ENCODE data around the gene TTC33.
"Not testable (repeated sequence)": the region's sequence is repeated elsewhere in the genome, so short reads cannot be mapped to it uniquely, and the experiment has no call there.

Gene TTC33

DNA sequence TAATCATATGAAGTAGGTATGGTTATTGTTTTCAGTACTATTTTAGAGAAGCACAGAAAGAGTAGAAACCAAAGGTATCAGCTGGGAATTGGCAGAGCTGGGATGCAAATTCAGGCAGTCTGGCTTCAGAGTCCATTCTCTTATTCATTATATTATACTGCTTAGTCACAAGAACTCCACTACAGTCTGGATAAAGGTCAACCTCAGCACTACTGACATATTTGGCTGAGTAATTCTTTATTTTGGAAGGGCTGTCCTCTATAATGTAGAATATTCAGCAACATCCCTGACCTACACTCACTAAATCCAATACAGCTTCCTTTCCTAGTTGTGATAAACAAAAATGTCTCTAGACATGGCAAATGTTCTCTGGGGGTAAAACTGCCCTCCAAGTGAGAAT is 38.5 kb downstream of the TTC33 start:
- no peak for DNase-seq (ENCODE audit: low read depth in 2 of 2)

DNA sequence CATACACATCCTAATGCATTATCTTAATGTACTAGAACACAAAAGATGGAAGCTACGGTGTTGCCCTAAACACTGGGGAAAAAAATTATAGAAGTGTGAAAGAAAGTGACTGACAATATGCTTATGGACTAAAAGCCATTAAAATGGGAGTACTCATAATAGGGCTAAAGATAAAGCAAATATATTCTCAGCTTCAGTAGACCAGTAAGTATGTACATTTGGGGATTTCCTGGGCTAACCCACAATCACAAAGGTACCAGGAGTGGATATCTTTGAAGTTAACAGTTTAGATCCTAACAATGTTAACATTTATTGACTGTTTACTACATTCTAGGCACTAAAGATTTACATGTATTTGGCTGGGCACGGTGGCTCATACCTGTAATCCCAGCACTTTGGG is 39.2 kb downstream of the TTC33 start:
- no peak for DNase-seq (ENCODE audit: low read depth in 2 of 2)

DNA sequence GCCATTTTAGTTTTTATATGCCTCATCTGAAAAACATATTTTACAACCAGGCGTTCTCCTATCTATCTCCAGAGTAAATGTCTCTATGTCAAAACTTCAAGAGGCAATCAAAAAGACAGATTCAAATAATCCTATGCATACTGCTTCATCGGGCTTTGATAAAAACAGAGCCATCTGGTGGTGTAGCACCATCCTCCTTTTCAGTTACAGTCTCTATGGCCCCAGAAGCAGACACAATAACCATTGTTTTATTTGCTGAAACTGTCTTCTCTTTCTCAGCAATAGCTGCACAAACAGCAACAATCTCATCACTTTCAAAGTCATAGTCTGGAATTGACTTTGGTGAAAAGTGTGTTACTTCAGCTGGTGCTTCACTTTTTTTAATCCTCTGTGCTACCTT is 39.8 kb downstream of the TTC33 start:
- no peak for DNase-seq (ENCODE audit: low read depth in 2 of 2)

DNA sequence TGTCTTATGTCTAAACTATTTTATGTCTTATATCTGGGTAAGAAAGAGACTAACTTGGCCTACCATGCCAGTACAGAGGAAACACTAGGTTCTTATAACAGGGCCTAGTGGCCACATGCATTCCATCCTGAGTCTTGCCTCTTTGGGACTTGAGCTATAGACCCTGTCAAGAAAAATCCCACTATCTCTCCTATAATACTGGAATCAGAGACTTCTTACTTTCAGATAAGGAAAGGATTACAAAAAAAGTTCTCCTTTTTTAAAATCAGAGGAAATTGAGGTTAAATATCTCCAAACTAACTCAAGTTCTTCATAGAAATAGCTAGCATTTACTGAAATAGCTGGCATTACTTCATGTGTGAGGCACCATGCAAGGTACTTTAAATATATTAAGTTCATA is 41.8 kb downstream of the TTC33 start:
- no peak for DNase-seq (ENCODE audit: low read depth in 2 of 2)

DNA sequence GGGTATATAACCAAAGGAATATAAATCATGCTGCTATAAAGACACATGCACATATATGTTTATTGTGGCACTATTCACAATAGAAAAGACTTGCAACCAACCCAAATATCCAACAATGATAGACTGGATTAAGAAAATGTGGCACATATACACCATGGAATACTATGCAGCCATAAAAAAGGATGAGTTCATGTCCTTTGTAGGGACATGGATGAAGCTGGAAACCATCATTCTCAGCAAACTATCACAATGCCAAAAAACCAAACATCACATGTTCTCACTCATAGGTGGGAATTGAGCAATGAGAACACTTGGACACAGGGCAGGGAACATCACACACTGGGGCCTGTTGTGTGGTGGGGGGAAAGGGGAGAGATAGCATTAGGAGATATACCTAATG is 45.2 kb downstream of the TTC33 start:
- DNase-seq (ENCODE audit: low read depth in 2 of 2): not testable (repeated sequence)

DNA sequence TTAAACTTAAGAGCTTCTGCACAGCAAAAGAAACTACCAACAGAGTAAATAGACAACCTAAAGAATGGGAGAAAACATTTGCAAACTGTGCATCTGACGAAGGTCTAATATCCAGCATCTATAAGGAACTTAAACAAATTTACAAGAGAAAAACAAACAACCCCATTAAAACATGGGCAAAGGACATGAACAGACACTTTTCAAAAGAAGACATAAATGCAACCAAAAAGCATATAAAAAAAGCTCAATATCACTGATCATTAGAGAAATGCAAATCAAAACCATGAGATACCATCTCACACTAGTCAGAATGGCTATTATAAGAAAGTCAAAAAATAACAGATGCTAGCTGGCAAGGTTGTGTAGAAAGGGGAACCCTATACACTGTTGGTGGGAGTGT is 50.3 kb downstream of the TTC33 start:
- DNase-seq (ENCODE audit: low read depth in 2 of 2): not testable (repeated sequence)

DNA sequence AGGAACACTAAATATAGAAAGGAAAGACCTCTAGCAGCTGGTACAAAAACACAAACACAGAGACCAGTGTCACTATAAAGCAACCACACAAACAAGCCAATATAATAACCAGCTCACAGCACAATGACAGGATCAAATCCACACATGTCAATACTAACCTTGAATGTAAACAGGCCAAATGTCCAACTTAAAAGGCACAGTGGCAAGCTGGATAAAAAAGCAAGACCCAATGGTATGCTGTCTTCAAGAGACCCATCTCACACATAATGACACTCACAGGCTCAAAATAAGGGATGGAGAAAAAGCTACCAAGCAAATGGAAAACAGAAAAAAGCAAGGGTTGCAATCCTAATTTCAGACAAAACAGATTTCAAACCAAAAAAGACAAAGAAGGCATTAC is 53.7 kb downstream of the TTC33 start:
- DNase-seq (ENCODE audit: low read depth in 2 of 2): not testable (repeated sequence)

DNA sequence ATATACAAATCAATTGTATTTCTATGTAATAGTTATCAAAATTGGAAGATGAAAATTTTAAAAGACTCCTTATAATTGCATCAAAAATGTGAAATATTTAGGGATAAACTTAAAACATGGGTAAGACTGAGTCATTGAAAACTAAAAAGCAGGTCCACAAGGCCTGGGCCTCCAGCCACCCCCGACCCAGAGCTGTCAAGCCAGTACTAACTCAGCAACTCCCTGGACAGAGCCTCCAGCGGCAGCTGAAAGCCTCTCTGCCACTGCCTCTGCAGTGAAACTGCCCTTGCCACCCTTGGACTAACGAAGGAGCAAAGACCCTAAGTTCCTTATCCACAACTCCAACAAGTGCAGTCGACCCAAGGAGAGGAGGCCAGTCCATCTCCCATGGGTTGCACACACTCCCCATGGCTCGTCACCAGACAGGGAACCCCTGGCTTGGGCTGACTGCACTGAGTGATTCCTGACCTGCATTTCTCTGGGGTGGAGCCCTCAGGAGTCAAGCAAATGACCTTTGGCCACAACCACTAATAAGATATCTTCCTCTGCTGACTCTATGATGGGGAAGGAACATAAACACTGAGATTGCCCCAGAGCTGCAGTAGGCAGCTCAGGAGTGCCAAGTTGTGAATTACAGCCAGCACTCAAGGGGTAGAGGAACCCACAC is 55.5 kb downstream of the TTC33 start:
- DNase-seq (ENCODE audit: low read depth in 2 of 2): no peak

DNA sequence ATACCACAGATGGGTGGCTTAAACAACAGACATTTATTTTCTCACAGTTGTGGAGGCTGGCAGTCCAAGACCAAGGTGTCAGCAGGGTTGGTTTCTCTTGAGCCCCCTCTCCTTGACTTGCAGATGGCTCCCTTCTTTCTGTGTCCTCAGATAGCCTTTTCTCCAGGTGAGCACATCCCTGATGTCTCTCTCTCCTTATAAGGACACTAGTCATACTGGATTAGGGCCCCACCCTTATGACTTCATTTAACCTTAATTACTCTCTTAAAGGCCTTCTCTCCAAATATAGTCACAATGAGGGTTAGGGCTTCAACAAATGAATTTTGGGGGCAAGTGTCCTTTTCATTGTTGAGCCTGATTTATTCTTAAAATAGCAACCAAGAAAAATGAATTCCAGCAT is 61.3 kb downstream of the TTC33 start:
- no peak for DNase-seq (ENCODE audit: low read depth in 2 of 2)

DNA sequence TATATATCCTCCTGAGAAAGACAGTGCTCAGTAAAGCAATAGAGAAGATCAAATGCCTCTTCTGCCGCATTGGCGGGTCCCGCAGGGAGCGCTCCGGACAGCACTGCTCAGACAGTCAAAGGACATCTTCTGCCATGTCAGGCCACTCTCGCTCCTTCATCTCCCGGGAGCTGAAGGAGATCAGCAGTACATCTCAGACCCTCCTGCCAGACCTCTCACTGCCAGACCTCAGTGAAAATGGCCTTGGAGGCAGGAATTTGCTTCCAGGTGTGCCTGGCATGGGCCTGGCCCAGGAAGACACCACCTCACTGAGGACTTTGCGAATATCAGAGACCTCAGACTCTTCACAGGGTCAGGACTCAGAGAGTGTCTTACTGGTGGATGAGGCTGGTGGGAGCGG is 63.9 kb downstream of the TTC33 start:
- no peak for DNase-seq (ENCODE audit: low read depth in 2 of 2)

DNA sequence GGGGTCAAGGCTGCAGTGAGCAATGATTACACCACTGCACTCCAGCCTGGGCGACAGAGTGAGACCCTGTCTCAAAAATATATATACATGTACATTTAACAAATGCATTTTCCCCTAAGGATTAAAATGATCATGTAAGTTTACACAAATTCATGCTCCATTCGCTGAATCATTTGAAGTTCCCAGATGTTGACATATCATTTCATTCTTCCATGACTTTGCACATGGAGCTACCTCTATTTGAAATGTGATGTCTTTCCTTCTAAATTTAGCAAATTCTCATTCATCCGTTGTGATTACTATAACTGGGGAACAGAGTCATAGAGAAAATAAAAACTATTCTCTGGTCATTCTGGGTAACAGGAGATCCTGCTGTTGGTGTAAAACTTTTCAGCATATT is 65.5 kb downstream of the TTC33 start:
- DNase-seq (ENCODE audit: low read depth in 2 of 2): no peak

DNA sequence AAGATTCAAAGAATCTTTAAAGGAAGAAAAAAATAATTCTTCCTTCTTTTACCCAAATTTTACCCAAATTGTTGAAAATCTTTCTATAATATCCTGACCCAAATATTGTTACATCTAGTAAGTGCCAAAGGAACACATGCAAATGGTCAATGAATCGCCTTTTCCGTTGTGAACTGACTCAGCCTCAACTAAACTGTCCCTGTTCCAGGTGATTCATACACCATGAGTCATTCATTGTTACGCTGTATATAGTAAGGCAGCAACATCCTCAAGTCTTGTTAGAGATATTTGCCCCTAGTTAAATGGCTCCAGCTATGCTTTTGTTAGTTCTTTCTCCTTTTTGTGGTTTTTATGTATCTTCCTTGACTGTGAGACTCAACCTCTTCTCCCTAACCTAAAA is 66.3 kb downstream of the TTC33 start:
- no peak for DNase-seq (ENCODE audit: low read depth in 2 of 2)

DNA sequence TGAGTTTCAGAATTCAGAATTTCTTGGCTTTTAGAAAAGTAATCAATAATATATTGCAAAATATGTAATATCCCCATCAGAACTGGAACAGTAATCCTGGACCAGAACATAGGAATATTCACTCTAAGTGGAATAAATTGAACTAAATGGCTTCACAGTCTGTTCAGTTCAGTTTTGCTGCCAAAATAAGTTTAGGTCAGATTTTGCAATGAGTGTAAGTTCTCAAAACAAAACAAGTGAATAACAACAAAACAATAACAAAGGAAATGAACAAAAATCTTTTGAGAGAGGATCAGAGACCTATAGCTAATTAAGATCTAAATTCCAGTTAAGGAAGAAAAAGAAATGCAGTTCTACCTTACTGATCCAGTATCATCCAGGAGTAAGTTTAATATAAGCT is 66.8 kb downstream of the TTC33 start:
- DNase-seq (ENCODE audit: low read depth in 2 of 2): no peak

DNA sequence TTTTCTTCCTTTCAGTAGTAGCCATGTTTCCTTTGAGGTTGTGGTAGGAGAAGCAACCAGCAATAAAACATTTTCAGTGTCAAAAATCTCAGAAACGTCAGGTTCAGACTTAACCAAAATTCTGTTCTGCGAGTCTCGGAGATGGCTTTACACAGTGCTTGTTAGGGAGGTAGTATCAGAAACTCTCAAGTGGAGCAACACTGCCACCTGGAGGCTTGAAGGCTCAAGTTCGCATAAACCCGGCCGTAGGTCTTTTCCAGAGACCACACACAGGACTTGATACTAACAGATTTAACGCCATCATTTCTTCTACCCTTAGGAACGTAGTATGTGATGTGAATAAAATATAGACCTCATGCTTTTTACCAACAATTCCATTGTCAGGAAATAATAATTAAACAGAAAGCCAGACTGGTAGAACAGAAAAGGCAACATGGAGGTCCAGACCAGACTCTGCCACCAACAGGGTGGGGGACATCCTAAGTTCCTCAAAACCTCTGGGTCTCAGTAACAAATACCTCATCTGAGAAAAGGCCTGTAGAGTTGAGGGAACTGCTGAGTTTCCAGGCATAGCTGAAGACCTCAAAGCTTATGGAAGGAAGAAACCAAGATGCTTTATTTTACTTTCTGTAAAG is 67.5 kb downstream of the TTC33 start:
- DNase-seq (ENCODE audit: low read depth in 2 of 2): peak; percentile 70 to 77

DNA sequence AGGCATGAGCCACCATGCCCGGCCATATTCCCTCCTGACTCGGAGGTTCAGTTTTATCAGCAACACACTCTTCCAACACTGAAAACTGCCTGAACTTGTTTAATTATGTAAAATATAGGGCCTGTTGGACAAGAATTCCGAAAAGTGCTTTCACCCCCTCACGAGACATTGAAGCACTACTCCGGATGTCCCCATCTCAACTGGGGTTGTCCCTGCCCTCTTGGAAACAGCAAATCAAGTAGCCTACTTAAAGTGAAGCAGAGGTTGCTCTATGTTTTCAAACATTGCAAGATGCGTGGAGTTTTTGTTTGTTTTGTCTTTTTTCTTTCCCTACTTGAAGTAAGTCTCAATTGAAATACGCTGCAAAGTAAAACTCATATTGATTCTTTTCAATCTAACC is 68.4 kb downstream of the TTC33 start:
- DNase-seq (ENCODE audit: low read depth in 2 of 2): no peak

DNA sequence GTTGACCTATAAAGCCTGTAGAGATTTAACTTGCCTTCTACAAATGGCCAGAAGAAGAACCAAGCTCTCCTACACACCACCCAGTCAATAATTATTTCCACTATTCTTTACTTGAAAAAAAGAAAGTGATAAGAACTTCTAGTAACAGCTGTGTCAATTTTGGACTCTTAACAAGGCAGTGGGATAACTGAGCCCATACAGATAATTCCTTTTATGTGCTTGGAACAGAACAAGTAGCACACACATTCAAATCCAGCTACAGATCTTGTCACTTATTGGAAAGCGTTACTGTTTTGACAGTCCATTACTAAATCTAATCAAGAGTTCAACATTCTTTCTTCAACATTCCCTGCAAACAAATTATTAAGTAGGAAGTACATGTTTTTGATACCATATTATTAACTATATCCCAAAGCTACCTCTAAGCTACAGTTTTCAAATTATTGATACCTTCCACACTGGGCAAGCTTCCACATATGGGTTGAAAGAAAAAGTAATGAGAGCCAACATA is 69.7 kb downstream of the TTC33 start:
- DNase-seq (ENCODE audit: low read depth in 2 of 2): no peak

DNA sequence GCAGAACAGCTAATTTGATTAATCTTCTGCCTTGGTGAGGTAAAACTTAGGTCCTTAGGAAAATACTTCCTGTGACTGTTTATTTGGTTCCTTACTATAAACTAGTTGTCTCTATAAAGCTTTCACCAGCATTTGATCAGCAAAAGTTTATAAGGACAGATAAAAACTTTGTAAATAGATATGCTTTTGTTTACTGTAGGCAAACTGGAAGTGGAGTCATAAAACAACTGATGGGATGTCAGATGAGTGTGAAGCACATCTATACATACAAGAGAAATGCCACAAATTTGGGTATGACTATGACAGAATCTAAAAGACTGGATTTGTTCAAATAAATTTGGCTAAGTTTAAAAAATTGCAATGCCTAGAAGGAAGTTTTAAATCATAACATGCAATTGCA is 70.6 kb downstream of the TTC33 start:
- DNase-seq (ENCODE audit: low read depth in 2 of 2): no peak

DNA sequence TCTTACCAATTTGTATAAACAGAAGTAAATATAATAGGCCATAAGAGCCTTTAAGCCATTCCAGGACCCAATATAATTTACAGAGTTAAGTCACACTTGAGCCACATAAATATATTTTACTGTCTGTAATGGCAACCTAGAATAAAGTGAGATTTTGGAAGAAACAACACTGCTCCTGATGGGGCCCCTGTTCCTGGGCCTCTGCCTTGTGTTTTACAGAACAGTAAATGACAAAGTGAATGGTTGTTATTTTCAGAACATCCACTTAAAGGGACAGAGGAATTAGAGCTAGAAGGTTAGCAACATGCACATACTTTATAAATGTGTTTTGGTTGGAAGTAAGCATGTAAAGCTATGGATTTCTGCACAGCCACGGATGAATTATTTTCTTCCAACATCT is 72.5 kb downstream of the TTC33 start:
- DNase-seq (ENCODE audit: low read depth in 2 of 2): no peak

DNA sequence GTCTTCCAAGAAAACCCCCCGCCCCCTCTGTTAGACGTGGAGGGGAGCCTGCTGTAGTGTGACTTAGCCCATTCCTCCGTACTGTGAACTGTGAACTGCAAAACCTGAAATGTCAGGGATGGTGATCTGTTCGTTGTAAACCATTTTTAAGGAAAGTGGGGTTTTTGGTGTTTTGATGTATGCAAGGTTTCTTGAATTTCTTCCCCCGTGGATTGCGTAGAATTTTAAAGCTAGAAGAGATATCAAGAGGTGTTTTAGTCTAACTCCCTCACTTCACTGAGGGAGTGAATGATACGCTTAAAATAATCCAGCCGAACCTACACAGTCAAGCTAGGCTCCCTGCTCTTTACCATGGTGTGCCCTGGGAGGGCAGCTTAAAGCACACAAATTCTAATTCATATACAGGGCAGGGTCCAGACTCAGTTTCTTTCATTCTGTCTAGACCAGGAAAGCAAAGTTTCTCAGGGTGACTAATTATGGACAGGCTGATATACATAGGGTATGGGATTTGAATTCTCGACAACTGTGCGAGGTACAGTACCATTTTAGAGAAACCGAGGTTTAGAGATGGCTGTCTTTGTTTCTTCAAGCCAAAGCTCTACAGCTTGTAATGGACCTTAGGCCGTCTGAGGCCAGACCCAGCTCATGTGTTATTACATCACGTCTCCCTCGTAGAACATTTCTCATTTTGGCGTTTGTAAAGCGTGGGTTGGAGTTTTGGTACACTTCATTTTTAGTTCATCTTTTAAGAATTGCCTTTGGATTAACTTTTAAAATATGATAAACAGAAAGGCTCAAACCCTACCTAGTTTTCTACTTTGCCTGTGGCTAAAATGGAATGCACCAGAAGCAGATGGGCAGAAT is 73.4 kb downstream of the TTC33 start:
- DNase-seq (ENCODE audit: low read depth in 2 of 2): no peak

DNA sequence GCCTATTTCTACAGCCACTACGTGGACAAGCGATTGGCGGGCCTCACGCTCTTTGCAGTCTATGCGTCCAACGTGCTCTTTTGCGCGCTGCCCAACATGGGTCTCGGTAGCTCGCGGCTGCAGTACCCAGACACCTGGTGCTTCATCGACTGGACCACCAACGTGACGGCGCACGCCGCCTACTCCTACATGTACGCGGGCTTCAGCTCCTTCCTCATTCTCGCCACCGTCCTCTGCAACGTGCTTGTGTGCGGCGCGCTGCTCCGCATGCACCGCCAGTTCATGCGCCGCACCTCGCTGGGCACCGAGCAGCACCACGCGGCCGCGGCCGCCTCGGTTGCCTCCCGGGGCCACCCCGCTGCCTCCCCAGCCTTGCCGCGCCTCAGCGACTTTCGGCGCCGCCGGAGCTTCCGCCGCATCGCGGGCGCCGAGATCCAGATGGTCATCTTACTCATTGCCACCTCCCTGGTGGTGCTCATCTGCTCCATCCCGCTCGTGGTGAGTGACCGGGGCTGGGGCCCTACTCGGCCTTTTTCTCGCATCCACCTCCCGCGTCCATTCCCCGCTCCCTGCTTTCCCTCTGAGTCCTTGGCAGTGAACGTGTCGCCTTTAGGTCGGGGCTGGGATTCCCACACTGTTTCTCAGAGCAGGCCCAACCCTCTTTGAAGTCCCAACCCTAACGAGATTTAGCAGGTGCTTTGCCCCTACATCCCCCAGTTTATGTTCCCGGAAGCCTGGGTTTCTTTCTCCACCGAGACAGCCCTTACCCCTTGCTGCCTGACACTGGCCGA is 74.2 kb downstream of the TTC33 start:
- DNase-seq (ENCODE audit: low read depth in 2 of 2): no peak

DNA sequence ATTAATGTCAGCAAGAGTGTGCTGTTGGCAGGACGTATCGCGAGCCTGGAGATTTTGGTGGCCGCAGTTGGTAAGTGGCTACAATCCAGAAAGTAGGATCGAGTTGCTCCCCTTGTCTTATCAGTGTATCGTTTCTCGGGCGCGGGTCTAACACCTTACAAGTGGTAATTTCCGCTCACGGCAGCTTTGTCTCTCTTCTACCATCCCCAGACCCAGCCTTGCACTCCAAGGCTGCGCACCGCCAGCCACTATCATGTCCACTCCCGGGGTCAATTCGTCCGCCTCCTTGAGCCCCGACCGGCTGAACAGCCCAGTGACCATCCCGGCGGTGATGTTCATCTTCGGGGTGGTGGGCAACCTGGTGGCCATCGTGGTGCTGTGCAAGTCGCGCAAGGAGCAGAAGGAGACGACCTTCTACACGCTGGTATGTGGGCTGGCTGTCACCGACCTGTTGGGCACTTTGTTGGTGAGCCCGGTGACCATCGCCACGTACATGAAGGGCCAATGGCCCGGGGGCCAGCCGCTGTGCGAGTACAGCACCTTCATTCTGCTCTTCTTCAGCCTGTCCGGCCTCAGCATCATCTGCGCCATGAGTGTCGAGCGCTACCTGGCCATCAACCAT is 74.9 kb downstream of the TTC33 start:
- peak in 1 of 2 donors; percentile 28 for DNase-seq (ENCODE audit: low read depth in 2 of 2)

All from stimulated activated CD8-positive, alpha-beta memory T cell treated with anti-CD3 and anti-CD28 coated beads, Interleukin-2, amount 100 ng/mL, for 1 hour (primary cell).